B cell (primary cell): ENCODE data around the gene SPATA3. TPM values are rescaled to one million over a fixed set of nuclear protein-coding genes. Genes with fewer than 3 reads are reported as not detected.

Experiments used
- ATAC-seq: fragments of 200-7000 bp; cut with Tn5 transposase; one replicate; pipeline ENCODE4 v1.10.0; 2021; ENCODE audit warnings: low read depth, mild to moderate bottlenecking, moderate number of reproducible peaks, moderate library complexity
- CTCF ChIA-PET: fragments of 350-600 bp; sonication (Branson Sonifier 250); formaldehyde crosslinking; loops from one replicate; lab custom pipeline; 2021; ENCODE audit warnings: antibody characterized with exemption, inconsistent platforms; lab: Charles Lee
- POLR2A ChIA-PET: fragments of 350-600 bp; sonication (Branson Sonifier 250); formaldehyde crosslinking; loops from one replicate; lab custom pipeline; 2021; ENCODE audit warnings: antibody characterized with exemption; lab: Charles Lee
- DNase-seq: peaks from one replicate; pipeline ENCODE4 v3.0.0; 2013
- H2AFZ ChIP-seq: 2 replicates; pipeline ENCODE4 v1.6.1; 2012; ENCODE audit warnings: mild to moderate bottlenecking, low read depth, low read length; ENCODE audit not compliant: insufficient read depth, poor library complexity, severe bottlenecking
- H3K27ac ChIP-seq, 2 donors: 1 replicate in 1 of 2; 2 replicates in 1 of 2; pipeline ENCODE4 v1.5.1; 2012 to 2013; ENCODE audit warnings: low read length in 2 of 2, mild to moderate bottlenecking in 2 of 2, moderate library complexity in 1 of 2
- H3K27me3 ChIP-seq, 4 experiments: fragments of 200-600 bp in 1 of 4; sonication (generic) in 1 of 4; replicated peaks in 1 of 4; 1 replicate in 2 of 4; 2 replicates in 2 of 4; pipeline versions ENCODE4 v1.6.1 to v1.7.0; 2013 to 2016; ENCODE audit warnings: low read length in 3 of 4, mild to moderate bottlenecking in 2 of 4, mixed read lengths in 1 of 4, moderate library complexity in 1 of 4; ENCODE audit not compliant: insufficient read depth in 4 of 4, control insufficient read depth in 3 of 4; ENCODE audit errors: control extremely low read depth in 1 of 4
- H3K36me3 ChIP-seq, 2 experiments: replicated peaks in 1 of 2; 1 replicate in 1 of 2; 2 replicates in 1 of 2; pipeline versions ENCODE4 v1.6.1 to v1.7.1; 2013; ENCODE audit warnings: low read length in 1 of 2; ENCODE audit not compliant: insufficient read depth in 2 of 2, control insufficient read depth in 1 of 2; ENCODE audit errors: control extremely low read depth in 1 of 2, extremely low read depth in 1 of 2
- H3K4me1 ChIP-seq, 2 donors: fragments of 200-600 bp in 1 of 2; sonication (generic) in 1 of 2; 1 replicate in 1 of 2; 2 replicates in 1 of 2; pipeline versions ENCODE4 v1.5.1 to v1.6.1; 2013 to 2017; ENCODE audit warnings: low read length in 2 of 2; ENCODE audit not compliant: control insufficient read depth in 2 of 2, insufficient read depth in 2 of 2
- H3K4me2 ChIP-seq: replicated peaks from 2 replicates; pipeline ENCODE3; 2012; ENCODE audit warnings: mild to moderate bottlenecking, low read depth, low read length; ENCODE audit not compliant: poor library complexity, severe bottlenecking
- H3K4me3 ChIP-seq, 5 experiments: fragments of 200-600 bp in 1 of 5; sonication (generic) in 1 of 5; 1 replicate in 3 of 5; 2 replicates in 2 of 5; pipeline versions ENCODE4 v1.5.1 to v1.7.0; 2011 to 2016; ENCODE audit warnings: low read length in 4 of 5, mild to moderate bottlenecking in 4 of 5, low read depth in 2 of 5, control low read depth in 1 of 5, moderate library complexity in 1 of 5; ENCODE audit not compliant: insufficient read depth in 1 of 5; ENCODE audit errors: control extremely low read depth in 1 of 5, extremely low read depth in 1 of 5
- H3K79me2 ChIP-seq: fragments of 200-600 bp; sonication (generic); one replicate; pipeline ENCODE4 v1.6.0; 2016; ENCODE audit warnings: low read length; ENCODE audit not compliant: control insufficient read depth, insufficient read depth
- H3K9ac ChIP-seq: fragments of 200-600 bp; sonication (generic); 2 replicates; pipeline ENCODE4 v1.6.1; 2017; ENCODE audit warnings: mild to moderate bottlenecking, low read length, moderate library complexity
- H3K9me3 ChIP-seq, 3 donors: one replicate each; pipeline versions ENCODE4 v1.6.1 to v1.7.1; 2013; ENCODE audit warnings: low read length in 2 of 3; ENCODE audit not compliant: control insufficient read depth in 2 of 3, insufficient read depth in 1 of 3; ENCODE audit errors: control extremely low read depth in 1 of 3
- H4K20me1 ChIP-seq: 2 replicates; pipeline ENCODE4 v1.6.0; 2012; ENCODE audit warnings: mild to moderate bottlenecking, low read length; ENCODE audit not compliant: insufficient read depth, control insufficient read depth, poor library complexity, severe bottlenecking
- H3K27ac Mint-ChIP-seq: one replicate; pipeline ENCODE4 v1.8.0; 2021; ENCODE audit warnings: mixed read lengths
- H3K27me3 Mint-ChIP-seq: one replicate; pipeline ENCODE4 v1.8.0; 2021; ENCODE audit warnings: mixed read lengths
- H3K4me1 Mint-ChIP-seq: one replicate; pipeline ENCODE4 v1.8.0; 2021; ENCODE audit warnings: mixed read lengths
- H3K4me3 Mint-ChIP-seq: one replicate; pipeline ENCODE4 v1.8.0; 2021; ENCODE audit warnings: mixed read lengths
- H3K9me3 Mint-ChIP-seq: one replicate; pipeline ENCODE4 v1.8.0; 2022; ENCODE audit warnings: mixed read lengths; ENCODE audit not compliant: insufficient read depth
- EZH2 ChIP-seq: IDR thresholded peaks from 2 replicates; pipeline ENCODE4 v1.6.1; 2012; ENCODE audit warnings: borderline replicate concordance, low read depth, mild to moderate bottlenecking, moderate library complexity, low read length; ENCODE audit not compliant: insufficient read depth, poor library complexity, severe bottlenecking
- WGBS: methylation state at CpG from one replicate; pipeline ENCODE4 v1.1.5; 2013; ENCODE audit warnings: missing lambda C conversion rate; ENCODE audit not compliant: insufficient coverage; 5-methylcytosine and 5-hydroxymethylcytosine counted together
- intact Hi-C: fragments of 100-400 bp; cut with micrococcal nuclease; formaldehyde crosslinking; loops from one replicate; pipeline ENCODE4 v1.10.0; 2022
- polyA plus RNA-seq: library from polyadenylated mRNA; depleted of rRNA; stranded (reverse); fragments of >200 nt; gene quantifications from 2 replicates; pipeline ENCODE4 v1.2.3, GENCODE V29; 2012
- total RNA-seq, 2 donors: library from RNA; stranded (reverse); fragments of 120-200 nt in 1 of 2; gene quantifications; 1 replicate in 1 of 2; 2 replicates in 1 of 2; pipeline versions ENCODE4 v1.2.3 to v1.2.4, GENCODE V29; 2013 to 2022
- TF ChIP-seq, protein P1 (sequence below): fragments of 200-600 bp; IDR thresholded peaks from one replicate; pipeline ENCODE4 v1.8.0; 2022; ENCODE audit warnings: antibody characterized with exemption, mild to moderate bottlenecking

SPATA3 gene
- total and polyA plus RNA-seq, 2 donors (not counting 1 experiment from before 2014, with no cell fraction given): not detected

DNA sequence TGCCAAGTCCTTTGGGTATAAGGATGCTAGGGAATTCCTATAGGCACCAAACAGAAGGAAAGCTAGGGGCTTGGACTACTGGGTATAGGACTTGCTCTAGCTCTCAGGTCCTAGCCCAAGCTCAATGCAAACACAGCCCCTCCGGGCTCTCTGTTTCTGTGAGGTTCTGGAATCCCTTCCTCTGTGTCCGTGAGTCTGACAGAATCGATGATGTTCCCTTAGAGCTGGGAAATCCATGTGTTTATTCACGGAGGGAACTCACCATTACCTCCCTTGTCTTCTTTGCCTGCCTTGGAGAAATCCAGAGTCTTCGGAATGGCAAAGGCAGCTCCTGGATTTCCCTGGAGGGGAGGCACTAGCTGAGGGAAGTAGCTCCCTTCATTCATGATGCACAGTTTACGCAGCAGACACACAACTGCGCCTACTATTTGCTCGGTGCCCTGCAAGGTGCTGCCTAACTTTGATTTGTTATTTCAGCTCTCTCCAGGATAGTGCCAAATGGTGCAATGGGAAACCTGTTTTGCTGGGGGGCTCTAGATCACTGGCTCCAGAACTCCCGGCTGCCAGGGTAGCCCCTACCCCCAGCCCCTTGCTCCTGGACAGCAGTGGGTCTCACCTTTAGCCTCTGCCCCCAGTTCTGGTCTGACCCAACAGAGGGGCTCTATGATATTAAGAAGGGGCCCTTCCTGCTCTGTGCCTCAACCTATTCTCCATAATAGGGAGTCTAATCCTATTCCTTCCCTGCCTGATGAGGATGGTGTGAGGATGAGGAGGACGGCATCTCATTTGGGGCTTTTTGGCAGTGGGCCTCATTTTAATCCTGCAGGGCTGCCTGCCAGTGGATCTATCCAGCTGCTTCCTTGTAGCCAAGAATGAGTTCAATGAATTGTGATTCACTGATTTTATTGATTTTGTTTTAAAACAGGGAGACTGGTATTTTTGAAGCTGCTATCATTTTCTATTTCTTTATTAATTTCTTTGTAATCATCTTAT is 52.3 kb downstream of the SPATA3 start:
- 75% methylated on average over 4 of the region's 10 CpGs for WGBS
- intact Hi-C loops: no loop called here
- no peaks in the 10 kb centered on the region for H3K9me3 Mint-ChIP-seq

More for the DNA sequence above, 52.3 kb downstream of the SPATA3 start:
- no peak overlapping the region for H3K4me3 Mint-ChIP-seq
- Histone ChIP-seq H4K20me1 (no peaks in the 10 kb centered on the region), H3K27ac (no peak overlapping the region), H3K79me2 (no peaks in the 10 kb centered on the region), H2AFZ (no peak overlapping the region), H3K4me2 (no peak overlapping the region), H3K36me3 (no peaks in the 10 kb centered on the region), H3K4me3 (no peak overlapping the region), H3K9me3 (no peaks in the 10 kb centered on the region), H3K4me1 (peaks cover 4 to 10% of the 10 kb centered on the region in 2 donors), H3K9ac (no peak overlapping the region), H3K27me3 (peaks cover 0 to 31% (median 4%) of the 10 kb centered on the region in 4 experiments)
- ChIA-PET CTCF (no interaction called here), POLR2A (no interaction called here)
- TF ChIP-seq, protein P1, sequence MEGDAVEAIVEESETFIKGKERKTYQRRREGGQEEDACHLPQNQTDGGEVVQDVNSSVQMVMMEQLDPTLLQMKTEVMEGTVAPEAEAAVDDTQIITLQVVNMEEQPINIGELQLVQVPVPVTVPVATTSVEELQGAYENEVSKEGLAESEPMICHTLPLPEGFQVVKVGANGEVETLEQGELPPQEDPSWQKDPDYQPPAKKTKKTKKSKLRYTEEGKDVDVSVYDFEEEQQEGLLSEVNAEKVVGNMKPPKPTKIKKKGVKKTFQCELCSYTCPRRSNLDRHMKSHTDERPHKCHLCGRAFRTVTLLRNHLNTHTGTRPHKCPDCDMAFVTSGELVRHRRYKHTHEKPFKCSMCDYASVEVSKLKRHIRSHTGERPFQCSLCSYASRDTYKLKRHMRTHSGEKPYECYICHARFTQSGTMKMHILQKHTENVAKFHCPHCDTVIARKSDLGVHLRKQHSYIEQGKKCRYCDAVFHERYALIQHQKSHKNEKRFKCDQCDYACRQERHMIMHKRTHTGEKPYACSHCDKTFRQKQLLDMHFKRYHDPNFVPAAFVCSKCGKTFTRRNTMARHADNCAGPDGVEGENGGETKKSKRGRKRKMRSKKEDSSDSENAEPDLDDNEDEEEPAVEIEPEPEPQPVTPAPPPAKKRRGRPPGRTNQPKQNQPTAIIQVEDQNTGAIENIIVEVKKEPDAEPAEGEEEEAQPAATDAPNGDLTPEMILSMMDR: no peak
- no peak for TF ChIP-seq EZH2
- DNase-seq: no peak
- ATAC-seq: no peak
- H3K27me3 Mint-ChIP-seq: peaks cover 19% of the 10 kb centered on the region
- H3K4me1 Mint-ChIP-seq: peaks cover 9% of the 10 kb centered on the region
- H3K27ac Mint-ChIP-seq: no peak overlapping the region
